ENCODE data around the gene ATG9A. TPM values are rescaled to one million over a fixed set of nuclear protein-coding genes. Genes with fewer than 3 reads are reported as not detected.

ATG9A gene
- total RNA-seq, 1 donor from 2014 or later = 40.6 TPM

DNA sequence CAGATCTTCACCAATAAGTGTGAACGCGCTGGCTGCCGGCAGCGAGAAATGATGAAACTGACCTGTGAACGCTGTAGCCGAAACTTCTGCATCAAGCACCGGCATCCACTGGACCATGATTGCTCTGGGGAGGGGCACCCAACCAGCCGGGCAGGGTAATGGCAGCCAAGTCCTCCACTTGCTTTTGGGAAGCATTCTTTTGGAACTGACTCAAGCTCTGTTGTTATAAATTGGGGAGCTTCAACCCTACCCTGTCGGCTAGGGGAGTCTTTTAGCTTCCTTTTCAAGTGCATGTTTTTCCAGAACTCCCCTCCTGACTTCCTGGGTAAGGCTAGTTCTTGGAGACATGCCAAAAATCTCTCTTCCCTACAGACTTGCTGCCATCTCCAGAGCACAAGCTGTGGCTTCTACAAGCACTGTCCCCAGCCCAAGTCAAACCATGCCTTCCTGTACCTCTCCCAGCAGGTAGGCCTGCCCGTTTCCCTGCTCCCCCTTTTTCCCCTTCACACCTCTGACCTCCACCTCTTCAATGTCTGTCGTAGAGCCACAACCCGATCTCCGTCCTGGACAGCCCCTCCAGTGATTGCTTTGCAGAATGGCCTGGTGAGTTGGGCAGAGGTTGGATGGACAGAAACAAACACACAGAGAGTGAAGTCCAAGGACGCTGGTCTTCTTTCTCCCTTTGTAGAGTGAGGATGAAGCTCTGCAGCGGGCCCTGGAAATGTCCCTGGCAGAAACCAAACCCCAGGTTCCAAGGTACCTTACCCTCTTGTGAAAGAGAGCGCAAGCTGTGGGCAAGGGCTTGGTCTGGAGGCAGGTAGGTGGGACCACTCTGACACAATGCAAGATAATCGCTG, 21.3 kb downstream of the ATG9A start:
- no peaks in the 10 kb centered on the region for H3K9me3 Mint-ChIP-seq
- peak overlapping the region; percentile 84 for H3K4me3 Mint-ChIP-seq
- H3K36me3 Mint-ChIP-seq = peaks cover 6% of the 10 kb centered on the region
- TF ChIP-seq, protein P1, sequence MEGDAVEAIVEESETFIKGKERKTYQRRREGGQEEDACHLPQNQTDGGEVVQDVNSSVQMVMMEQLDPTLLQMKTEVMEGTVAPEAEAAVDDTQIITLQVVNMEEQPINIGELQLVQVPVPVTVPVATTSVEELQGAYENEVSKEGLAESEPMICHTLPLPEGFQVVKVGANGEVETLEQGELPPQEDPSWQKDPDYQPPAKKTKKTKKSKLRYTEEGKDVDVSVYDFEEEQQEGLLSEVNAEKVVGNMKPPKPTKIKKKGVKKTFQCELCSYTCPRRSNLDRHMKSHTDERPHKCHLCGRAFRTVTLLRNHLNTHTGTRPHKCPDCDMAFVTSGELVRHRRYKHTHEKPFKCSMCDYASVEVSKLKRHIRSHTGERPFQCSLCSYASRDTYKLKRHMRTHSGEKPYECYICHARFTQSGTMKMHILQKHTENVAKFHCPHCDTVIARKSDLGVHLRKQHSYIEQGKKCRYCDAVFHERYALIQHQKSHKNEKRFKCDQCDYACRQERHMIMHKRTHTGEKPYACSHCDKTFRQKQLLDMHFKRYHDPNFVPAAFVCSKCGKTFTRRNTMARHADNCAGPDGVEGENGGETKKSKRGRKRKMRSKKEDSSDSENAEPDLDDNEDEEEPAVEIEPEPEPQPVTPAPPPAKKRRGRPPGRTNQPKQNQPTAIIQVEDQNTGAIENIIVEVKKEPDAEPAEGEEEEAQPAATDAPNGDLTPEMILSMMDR (IDR thresholded peaks at IDR 0.05; ENCODE audit: unreplicated experiment) = no peak
- H3K27me3 Mint-ChIP-seq (ENCODE audit: low read depth) = no peaks in the 10 kb centered on the region
- peaks cover 18% of the 10 kb centered on the region for H3K4me1 Mint-ChIP-seq
- no peak for DNase-seq (ENCODE audit: low spot score in 2 of 2, unreplicated experiment in 2 of 2)
- peak overlapping the region; percentile 81 for H3K27ac Mint-ChIP-seq

DNA sequence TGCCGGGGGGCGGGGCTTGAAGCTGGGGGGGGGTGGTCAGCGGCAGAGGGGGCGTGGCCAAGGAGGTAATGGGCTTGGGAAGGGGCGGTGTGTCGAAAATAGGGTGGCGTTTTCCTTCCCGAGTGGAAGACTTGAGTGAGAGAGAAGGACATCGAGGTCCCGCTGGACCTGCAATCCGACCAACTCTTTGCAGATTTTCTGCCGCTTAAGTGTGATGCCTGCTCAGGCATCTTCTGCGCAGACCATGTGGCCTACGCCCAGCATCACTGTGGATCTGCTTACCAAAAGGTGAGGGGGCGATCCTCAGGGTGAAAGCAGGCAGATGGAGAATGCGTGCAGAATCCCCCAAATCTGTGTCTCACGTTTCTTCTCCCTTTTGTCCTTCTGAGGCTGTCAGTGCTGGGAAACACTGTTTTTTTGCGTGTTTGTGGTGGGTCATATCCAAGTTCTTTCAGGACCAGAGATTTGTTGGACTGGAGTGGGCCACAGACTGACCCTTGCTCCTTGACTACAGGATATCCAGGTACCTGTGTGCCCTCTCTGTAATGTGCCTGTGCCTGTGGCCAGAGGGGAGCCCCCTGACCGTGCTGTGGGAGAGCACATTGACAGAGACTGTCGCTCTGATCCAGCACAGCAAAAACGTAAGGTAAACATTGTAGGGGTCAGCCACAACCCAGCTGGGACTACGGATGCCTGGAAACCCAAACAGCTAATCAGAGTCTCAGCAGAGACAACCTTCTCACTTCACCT, 22.1 kb downstream of the ATG9A start:
- DNase-seq (ENCODE audit: low spot score in 2 of 2, unreplicated experiment in 2 of 2) = no peak
- Mint-ChIP-seq H3K4me3 (peak overlapping the region; percentile 84), H3K36me3 (peaks cover 6% of the 10 kb centered on the region), H3K9me3 (no peaks in the 10 kb centered on the region), H3K27ac (peak overlapping the region; percentile 81), H3K27me3 (ENCODE audit: low read depth) (no peaks in the 10 kb centered on the region), H3K4me1 (peaks cover 18% of the 10 kb centered on the region)
- TF ChIP-seq, protein P1 (IDR thresholded peaks at IDR 0.05; ENCODE audit: unreplicated experiment) = no peak

DNA sequence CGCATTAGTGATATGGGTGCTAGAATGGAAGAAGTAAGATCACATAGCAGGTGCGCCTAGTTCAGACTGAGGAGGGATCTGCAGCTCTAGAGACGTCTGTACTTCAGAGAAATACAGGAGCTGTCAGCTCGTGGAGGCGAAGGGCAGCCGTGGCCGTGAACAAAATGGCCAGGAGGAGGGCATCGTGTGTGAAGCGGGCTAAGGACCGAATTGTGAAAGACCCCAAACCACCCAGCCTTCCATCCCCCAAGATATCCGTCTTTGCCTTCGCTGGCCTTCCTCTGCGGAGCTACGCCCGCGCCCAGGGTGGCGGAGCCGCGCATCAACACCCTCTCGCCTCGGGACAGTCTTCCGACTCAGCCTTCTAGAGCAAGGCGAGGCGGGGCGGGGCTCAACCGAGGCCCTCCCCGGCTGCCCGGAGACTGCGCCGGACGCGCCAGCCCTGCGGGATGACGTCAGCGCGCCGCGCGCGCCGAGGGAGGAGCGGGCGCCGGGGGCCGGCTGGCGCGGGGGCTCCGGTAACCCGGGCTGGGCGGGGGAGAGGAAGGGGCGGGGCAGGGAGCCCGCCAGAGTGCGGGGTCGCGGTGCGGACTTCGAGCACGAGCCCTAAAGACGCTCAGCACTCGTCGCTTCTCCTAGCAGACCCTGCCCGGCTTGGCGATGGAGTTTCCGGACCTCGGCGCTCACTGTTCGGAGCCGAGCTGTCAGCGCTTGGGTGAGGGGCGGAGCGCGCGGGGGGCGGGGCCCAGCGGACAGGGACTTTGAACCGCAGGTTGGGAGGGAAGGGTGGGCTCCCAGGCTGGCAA, 22.9 kb downstream of the ATG9A start, which contains the start of gene ZFAND2B:
TSS of gene ZFAND2B (plus strand) at position 455 of the 806 bp plus-strand sequence. CDS start at position 661, 206 bp downstream.
- H3K4me3 Mint-ChIP-seq = peak within 1 kb of the TSS; percentile 84
- peaks cover 2% of the 10 kb centered on the region for H3K36me3 Mint-ChIP-seq
- peak within 1 kb of the TSS; percentile 97 for H3K27ac Mint-ChIP-seq
- no peaks in the 10 kb centered on the region for H3K9me3 Mint-ChIP-seq
- peaks cover 18% of the 10 kb centered on the region for H3K4me1 Mint-ChIP-seq
- peak; percentile 95 to 97 for DNase-seq (ENCODE audit: low spot score in 2 of 2, unreplicated experiment in 2 of 2)
- H3K27me3 Mint-ChIP-seq (ENCODE audit: low read depth) = no peaks in the 10 kb centered on the region
- TF ChIP-seq, protein P1 (IDR thresholded peaks at IDR 0.05; ENCODE audit: unreplicated experiment) = no peak

DNA sequence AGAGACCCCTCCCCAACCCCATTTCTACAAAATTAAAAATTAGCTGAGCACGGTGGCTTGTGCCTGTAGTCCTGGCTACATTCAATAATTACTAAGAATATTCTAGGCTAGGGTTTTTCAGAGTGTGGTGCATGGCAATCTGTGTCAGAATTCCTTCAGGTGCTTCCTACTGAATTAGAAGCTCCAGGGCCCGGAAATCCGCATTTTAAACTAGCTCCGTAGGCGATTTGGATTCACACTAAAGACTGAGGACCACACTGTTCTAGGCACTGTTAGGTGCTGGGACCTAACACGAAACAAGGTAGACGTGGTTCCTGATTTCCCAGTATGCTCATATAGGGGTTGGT, 23.5 kb downstream of the ATG9A start:
- H3K27me3 Mint-ChIP-seq (ENCODE audit: low read depth) = no peaks in the 10 kb centered on the region
- no peaks in the 10 kb centered on the region for H3K9me3 Mint-ChIP-seq
- peaks cover 2% of the 10 kb centered on the region for H3K36me3 Mint-ChIP-seq
- peaks cover 18% of the 10 kb centered on the region for H3K4me1 Mint-ChIP-seq
- H3K4me3 Mint-ChIP-seq = peak overlapping the region; percentile 84
- TF ChIP-seq, protein P1 (IDR thresholded peaks at IDR 0.05; ENCODE audit: unreplicated experiment) = no peak
- peak overlapping the region; percentile 97 for H3K27ac Mint-ChIP-seq
- DNase-seq (ENCODE audit: low spot score in 2 of 2, unreplicated experiment in 2 of 2) = no peak

DNA sequence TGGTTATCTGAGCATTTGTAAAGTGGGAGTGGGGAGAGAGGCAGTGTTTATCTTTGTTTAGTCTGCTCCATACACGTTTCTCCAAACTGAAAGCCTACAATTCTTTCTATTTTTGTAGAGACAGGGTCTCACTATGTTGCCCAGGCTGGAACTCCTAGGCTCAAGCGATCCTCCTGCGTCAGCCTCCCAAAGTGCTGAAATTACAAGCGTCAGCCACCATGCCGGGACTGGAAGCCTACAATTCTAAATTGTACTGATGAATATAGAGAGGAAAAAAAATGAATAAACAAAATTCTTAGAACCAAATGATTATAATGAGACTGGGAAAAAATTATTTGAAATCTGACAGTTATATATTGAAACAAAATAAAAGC, 24.3 kb downstream of the ATG9A start:
- Mint-ChIP-seq H3K27ac (no peak overlapping the region), H3K4me3 (peak overlapping the region; percentile 10), H3K36me3 (peaks cover 2% of the 10 kb centered on the region), H3K4me1 (peaks cover 18% of the 10 kb centered on the region), H3K9me3 (no peaks in the 10 kb centered on the region), H3K27me3 (ENCODE audit: low read depth) (no peaks in the 10 kb centered on the region)
- DNase-seq (ENCODE audit: low spot score in 2 of 2, unreplicated experiment in 2 of 2) = no peak
- TF ChIP-seq, protein P1 (IDR thresholded peaks at IDR 0.05; ENCODE audit: unreplicated experiment) = no peak
